Inflammatory macrophage treated with lipopolysaccharide for 1 hour (primary cell): ENCODE data around the gene BRD1.
"Not testable (repeated sequence)": the region's sequence is repeated elsewhere in the genome, so short reads cannot be mapped to it uniquely, and the experiment has no call there.

Experiments
- DNase-seq, 2 donors: peaks; one replicate each; pipeline ENCODE4 v3.0.0-alpha.2; 2020 to 2022

Gene BRD1

DNA sequence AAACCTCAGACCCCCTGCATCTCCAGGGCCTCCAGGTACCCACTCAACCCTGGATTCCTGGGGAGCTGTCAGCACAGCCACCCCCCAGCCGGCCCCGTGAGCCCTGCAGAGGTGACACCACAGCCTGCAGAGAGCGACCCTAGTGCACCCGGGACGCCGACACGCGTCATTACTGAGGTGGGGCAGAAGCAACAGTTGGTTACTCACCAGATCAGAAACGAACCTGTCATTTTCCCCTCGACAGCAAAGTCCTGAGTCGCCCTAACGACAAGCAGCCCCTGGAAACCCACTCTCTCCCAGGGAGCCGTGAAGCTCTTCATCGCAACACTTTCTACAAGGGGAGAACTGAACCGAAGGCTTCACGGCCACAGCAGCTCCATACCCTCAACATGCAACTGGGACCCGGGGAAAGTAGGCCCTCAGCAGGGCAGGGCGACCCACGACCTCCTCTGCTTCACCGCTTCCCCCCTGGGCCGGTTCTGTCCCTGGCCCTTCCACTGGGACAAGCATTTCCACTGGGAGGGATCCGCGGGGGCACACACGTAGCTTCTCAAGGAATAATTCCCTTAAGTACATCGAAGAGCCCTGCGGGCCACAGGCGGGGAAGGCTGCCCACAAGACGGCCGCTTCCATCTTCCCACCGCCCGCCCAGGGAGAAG is 1.6 kb downstream of the BRD1 start:
- peak; percentile 14 to 29 for DNase-seq

DNA sequence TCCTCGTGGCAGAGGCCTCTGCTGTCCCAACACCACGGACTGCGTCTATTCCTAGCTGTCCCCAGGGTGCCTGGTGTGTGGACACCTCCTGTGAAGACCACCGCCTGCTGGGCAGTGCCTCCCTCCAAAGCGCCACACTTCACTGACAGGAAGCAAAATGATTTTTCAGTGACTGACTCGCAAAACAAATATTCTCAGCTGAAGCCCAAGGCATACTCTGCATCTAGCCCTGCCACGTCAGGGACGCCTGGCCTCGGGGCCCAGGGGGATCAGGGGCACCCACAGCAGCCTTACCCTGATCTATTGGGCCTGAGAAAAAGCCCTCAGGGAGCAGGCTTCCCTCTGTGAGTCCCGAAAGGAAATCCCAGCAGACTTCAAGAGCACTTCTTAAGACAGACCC is 2.2 kb downstream of the BRD1 start:
- DNase-seq: no peak

DNA sequence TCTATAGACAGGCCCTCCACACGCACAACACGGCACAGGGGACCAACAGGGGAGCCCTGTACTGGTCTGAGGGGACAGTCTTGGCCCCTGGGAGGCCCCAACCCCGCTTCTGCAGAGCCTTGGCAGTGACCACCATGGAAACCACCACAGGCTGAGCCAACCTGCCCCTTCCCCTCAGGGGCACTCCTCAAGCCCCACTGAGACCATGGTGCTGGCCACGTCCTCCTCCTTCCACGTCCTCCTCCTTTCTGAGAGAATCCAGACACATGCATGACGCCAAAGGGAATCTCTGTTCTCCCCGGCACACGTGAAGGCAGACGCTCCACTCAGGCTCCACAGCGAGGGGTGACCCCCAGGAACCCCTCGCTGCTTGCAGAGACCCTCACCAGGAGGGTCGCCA is 2.7 kb downstream of the BRD1 start:
- DNase-seq: no peak

DNA sequence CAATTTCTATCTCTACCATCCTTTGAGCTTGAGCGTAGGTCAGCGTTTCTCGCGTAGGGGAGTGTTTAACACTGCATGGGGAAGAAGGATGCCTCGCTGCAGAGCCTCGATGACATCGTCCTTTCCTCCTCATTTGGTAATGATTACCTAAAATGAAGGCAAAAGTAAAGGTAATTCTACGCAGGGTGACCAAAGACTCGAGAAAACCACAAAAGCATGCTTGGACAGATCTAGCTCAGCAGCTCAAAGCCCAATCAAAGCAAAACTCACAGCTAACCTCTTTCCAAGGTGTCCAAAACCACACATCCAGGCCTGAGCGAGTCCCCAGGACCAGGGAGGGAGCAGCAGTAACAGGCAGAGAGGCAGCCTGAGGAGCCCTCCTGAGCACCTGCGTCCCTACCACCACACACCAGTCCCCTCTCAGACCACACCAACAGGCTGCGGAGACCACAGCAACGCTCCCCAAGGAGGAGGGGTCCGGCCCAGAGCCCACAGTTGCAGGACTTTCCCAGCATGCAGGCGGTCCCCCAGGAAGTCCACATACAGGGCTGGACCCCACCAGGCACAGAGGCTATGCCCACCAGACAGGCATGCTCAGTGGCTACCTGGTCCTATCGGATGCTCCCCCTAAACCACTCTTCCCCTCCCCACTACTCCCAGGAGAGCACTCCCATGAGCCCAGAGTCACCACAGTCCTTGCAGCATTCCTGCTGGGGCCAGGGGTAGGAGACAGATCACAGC is 3.3 kb downstream of the BRD1 start:
- DNase-seq: no peak

DNA sequence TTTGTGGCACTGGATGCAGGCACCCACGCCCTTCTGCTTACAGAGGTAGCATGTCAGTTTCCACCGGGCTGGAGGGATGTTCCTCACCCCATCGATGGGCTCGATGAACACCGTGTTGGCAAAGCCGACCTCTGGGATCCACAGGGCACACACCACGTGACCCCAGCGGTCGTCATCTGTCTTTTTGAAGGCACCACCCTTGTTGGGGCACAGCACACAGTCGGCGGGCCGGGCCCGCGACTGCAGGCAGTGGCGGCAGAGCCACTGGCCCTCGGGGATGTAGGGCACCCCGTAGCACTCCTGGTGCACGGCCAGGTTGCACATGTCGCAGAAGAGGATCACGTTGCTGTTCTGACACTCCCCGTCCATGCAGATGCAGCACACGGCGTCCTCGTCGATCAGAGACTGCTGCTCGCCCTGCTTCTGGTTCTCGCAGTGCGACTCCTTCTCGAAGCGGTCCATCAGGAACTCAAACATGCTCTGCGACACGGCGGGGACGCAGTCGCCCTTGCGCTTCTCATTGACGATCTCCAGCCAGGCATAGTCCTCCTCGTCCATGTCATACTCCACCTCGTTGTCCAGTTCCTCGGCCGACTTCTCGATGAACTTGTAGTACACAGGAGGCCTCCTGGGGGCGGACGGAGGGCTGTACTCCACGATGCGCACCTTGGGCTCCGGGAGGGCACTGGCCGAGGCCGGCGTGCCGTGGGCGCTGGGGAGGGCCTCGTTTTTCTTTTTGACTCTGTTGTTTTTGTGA is 4.2 kb downstream of the BRD1 start:
- no peak for DNase-seq

DNA sequence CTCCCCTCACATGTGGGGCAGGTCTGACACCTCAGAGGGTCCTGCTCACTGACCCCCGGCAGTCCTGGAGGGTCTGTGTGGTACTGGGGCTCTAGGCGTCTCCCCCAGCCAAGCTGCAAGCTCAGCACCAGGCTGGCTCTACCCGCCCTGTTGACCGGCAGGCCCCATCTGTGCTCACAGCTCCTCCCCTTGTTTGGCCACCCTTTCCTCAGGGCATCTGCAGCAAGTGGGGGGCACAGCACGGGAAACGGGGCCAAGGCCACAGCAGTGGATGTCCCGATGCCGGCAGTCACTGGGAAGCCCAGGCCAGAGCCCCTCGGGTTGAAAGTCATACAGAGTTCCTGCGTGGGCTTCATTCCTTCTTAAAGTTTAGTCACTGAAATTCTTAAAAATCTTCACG is 5.9 kb downstream of the BRD1 start:
- DNase-seq: not testable (repeated sequence)

GRCh38 chr22:49820984-49821383 is 6.7 kb downstream of the BRD1 start:
- no peak for DNase-seq

GRCh38 chr22:49817359-49817758 is 10.3 kb downstream of the BRD1 start:
- no peak for DNase-seq

DNA sequence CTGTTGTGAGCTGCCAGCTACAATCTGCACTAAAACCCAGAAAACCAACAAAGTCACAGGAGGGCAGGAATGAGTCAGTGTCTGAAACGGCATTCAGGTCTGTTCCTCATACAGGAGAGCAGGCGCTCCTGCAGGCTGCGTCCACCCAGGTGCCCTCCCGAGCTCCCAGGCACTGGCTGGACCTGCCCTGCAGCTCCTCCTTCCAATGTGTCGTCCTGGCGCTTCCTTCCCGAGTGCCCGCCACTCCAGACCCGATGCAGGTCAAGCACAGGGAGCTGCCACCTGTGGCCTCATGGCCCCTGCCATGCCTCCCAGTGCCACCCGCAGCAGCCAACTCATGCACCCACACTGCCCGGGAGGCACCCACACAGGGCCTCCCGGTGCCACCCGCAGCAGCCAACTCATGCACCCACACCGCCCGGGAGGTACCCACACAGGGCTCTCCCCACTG is 12.0 kb downstream of the BRD1 start:
- no peak for DNase-seq

- DNase-seq: no peak
These were observed 12.8 kb downstream of the BRD1 start for GRCh38 chr22:49814856-49815255.

- DNase-seq: no peak
These were observed 13.4 kb downstream of the BRD1 start for GRCh38 chr22:49814164-49814686.

DNA sequence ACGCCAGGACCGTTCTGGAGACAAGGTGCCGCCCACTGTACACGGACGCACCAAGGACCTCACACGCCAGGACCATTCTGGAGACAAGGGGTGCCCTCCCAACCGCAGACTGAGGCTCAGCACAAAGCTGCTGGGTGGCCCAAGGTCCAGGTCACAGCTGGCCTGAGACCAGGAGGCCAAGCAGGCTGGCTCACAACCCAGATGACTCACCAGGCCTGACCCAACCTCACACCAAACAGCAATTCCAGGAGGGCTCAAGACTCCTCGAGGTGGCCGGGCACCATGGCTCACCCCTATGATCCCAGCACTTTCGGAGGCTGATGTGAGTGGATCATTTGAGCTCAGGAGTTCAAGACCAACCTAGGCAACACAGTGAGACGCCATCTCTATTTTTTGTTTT is 14.8 kb downstream of the BRD1 start:
- no peak for DNase-seq

- no peak for DNase-seq
These were observed 16.5 kb downstream of the BRD1 start for GRCh38 chr22:49811020-49811791.

- no peak for DNase-seq
These were observed 17.2 kb downstream of the BRD1 start for GRCh38 chr22:49810363-49811019.

- no peak for DNase-seq
These were observed 19.6 kb downstream of the BRD1 start for GRCh38 chr22:49807780-49808708.

DNA sequence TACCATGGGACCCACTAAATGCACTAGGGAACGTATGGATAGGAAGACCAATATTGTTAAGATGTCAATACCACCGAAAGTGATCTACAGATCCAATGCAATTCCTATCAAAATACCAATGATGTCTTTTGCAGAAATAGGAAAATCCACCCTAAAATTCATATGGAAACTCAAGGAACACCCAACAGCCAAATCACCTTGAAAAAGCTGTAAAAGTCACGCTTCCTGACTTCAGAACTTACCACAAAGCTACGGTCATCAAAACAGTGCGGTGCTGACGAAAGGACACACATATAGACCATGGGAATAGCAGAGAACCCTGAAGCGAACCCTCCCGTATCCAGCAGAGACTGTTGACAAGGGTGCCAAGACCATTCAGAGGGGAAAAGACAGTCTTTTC is 20.5 kb downstream of the BRD1 start:
- no peak for DNase-seq

- DNase-seq: no peak
These were observed 23.8 kb downstream of the BRD1 start for GRCh38 chr22:49803737-49804375.

GRCh38 chr22:49803134-49803533 is 24.5 kb downstream of the BRD1 start:
- no peak for DNase-seq

- no peak for DNase-seq
These were observed 26.1 kb downstream of the BRD1 start for GRCh38 chr22:49801391-49802060.
